GM18861 (cell line): ENCODE data around the gene HSPA12B.

ENCODE experiments used
- ATAC-seq: cut with Tn5 transposase; IDR thresholded peaks from one replicate; pipeline ENCODE4 v1.9.1; 2021; ENCODE audit not compliant: unreplicated experiment

Gene HSPA12B

DNA sequence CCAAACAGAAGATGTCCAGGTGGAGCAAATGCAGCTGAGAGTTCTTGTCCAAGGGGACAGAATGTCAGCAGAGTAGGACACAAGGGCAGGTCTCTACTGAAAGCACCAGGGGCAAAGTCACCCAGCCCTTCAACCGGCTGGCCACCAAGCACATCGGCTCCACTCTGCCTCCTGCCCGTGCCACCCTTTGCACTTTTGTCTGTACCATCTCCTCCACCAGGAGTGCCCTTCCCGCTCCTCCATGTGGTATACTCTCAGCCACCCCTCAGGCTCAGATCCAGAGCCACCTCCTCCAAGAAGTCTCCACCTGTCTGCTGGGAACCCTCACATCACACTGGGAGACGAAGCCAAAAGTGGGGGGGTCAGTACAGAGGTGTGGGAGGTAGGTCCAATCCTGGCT lies 4.1 kb upstream of the HSPA12B start:
- no peak for ATAC-seq

DNA sequence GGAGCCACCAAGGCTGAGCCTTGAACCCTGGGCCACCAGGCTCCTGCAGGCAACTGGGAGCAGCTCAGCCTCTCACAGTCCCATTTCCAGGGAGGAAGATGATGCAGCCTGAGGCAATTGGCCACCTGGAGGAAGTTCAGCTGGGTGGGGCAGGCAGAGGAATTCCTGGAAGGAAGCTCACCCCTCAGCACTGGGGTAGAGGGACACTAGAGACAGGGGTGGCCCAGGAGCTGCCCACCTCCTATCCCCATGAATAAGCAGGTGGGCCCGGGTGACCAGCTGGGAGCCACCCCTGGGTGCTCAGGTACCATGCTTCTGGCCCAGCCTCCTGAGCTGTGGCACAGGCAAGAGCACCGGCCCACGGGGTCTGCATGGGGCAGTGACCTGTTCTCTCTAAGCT lies 3.6 kb upstream of the HSPA12B start:
- ATAC-seq = no peak

DNA sequence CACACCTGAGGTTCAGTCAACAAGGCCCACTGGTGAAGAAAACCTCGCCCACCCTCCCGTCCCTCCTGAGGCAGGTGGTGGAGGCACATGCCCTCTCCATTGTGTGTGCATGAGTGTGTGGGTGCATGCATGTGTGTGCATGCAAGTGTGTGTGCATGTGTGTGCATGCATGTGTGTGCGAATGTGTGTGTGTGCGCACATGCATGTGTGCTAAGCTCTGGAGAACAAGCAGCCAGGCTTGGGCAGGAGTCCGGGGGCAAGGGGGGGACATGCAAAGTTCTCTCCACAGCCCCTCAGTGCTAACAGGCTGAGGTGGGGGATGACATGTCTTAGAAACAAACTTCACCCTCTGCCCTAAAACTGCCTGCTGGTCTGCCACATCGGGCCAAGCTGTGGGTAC lies 3.1 kb upstream of the HSPA12B start:
- no peak for ATAC-seq

DNA sequence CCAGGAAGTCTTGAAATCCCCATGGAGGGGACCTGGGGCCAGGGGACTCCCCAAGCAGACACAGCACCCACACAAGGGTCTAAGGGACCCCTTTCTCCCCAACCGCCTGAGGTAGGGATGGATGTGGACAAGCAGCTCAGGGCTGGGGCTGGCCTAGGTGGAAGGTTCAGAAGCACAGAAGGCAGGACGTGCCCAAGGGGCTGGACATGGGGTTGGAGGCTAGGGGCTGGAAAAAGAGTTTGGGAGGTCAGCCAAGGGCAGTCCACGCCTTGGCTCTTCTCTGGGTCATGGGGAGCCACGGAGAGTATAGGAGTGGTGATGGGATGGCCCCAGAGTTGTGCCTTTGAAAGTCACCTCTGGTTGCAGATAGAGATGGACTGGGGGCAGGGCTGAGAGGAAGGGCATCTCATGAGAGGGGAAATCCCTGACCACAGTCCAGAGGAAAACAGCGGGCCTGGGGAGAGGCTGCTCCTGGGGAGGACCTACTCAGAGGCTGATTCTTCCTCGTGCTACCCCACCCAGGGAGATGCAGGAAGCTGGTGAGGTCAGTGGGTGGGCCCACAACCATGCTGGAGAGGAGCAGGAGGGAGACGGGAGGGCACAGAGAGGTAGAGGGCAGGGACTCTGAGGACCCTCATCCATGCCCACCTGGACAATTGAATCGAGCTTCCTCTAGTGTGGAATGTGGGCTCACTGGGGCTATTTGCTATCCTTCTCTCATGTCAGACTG lies 2.5 kb upstream of the HSPA12B start:
- ATAC-seq = no peak

DNA sequence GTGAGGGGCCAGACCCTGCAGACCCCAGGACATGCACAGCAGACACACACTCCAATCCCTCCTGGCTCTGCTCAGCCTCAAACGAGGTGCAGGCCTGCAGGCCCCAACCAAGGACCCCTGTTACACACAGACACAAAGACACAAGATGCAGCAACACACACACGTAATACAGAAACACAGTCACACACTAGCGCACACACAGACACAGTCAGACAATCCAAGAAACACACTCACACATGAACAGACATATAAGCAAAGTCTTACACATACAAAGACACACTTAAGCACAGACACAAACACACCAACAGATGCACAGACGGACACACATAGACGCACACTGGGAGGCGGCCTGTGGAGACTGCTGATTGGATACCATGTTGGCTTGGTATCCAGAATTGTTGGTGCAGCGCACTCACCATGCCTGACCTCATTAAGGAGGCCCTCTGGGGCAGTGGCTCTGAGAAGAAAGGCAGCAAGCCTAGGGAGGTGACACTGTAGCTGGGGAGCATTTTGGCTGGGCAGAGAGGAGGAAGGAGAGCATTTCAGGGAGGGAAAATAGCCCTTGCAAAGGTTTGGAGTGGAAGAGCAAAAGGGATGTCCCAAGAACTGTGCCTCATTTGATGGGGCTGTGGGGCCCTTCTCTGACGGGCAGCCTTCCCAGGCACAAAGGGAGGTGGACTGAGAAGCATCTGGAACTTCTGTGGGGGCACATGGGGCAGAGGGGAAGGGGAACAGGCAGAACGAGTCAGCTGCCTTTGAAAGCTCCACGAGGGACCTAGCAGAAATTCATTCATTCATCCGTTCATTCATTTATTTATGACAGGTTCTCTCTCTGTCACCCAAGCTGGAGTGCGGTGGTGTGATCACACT lies 1.4 kb upstream of the HSPA12B start:
- no peak for ATAC-seq

DNA sequence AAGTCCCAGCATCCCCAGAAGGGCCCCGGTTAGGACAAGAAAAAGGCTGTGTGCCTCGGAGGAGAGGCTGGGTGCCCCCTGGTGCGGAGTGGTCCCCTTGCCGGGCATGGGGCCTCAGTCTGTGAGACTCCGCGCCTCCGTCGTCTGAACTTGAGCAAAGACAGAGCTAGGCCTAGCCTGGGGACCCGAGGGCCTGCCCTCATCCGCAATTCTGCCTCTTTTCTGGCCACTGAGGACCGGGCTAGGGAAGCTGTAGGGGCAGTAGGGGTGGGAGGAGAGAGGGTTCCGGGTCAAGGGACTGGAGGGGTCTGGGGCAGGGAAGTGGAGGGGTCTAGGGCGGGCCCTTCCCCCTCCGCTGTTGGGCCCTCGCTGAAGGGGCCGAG lies 550 bp upstream of the HSPA12B start:
- no peak for ATAC-seq

DNA sequence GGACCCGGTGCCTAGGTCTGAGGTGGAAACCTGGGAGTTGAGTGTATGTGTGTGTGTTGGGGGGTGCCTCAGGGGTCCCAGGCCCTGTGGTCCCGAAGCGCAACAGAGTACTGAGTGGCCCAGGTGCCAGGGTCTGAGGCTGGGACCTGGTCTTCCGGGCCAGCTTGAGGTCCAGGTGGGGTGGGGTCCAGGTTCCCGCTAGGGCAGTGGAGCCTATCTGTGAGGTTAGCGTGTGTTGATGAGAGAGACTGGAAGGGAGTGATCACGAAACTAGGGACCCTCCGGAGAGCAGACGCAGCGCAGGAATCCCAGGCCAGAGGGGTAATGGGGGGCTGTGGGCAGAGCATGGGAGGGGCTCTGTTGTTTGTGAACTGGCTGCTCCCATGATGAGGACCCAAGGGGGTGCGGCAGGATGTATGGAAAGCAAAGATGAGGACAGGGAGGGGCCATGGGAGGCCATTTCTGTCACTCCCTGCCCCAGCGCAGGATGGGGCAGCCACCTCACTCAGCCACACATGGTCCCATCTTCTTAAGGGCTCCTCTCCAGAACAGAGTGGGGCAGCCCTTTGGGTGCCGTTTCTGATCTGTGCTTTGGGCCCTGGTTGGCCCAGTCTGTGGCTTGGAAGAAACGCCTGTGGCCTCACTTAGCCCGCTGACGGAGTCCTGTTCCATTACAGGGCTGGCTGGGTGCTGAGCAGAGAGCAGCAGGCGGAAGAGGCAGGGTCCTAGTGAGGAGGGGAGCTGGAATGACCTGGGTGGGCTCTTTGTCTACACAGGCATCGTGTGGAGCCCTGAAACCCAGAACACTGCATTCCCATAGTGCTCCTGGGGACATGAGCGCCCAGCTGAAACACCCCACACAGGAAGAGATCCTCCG lies 872 bp downstream of the HSPA12B start:
- ATAC-seq = no peak

DNA sequence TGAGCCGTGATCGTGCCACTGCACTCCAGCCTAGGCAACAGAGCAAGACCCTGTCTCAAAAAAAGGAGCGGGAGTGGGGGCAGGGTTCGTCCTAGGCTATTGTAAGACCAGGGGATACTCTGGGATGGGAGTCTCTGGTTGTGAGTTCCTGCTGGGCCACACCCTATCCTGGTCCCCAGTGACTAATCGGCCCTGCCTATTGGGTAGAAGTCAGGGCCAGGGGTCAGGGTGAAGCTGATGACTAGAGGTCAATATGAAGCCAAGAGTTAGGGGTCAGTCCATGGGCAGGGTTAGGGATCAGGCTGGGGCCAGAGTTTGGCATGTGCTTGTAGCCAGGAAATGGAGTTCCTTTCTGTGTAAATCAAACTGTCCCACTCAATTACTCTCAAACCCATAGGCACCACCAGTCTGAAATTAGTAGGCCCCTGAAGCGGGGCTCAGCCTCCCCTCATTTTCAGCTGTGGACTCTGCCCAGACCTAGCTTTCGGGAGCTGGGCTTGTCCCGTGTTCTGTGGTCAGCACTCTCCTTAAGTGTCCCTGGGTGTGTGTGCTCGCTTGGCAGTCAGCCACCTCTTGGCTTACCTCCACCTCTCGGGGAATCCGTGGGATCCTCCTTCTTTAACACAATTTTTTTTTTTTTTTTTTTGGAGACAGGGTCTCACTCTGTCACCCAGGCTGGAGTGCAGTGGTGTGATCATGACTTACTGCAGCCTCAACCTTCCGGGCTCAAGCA lies 1.8 kb downstream of the HSPA12B start:
- ATAC-seq = no peak

DNA sequence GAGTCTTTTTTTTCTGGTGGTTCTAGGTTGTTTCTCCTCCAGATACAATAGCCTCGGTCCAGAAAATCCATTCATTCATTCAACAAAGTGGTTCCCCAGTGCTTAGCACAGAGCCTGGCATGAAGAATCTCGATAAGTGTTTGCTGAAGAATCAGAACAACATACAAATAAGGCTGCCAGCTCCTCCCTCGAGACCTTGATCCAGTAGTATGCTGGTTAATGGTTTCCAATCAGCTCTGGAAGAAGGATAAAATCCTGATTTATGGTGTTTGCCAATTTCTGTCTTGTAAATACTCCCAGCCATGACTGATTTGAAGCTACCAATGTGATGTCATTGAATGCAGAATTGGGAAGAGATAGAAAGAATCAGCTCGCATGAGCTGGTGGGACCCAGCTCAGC lies 3.3 kb downstream of the HSPA12B start:
- ATAC-seq = no peak

DNA sequence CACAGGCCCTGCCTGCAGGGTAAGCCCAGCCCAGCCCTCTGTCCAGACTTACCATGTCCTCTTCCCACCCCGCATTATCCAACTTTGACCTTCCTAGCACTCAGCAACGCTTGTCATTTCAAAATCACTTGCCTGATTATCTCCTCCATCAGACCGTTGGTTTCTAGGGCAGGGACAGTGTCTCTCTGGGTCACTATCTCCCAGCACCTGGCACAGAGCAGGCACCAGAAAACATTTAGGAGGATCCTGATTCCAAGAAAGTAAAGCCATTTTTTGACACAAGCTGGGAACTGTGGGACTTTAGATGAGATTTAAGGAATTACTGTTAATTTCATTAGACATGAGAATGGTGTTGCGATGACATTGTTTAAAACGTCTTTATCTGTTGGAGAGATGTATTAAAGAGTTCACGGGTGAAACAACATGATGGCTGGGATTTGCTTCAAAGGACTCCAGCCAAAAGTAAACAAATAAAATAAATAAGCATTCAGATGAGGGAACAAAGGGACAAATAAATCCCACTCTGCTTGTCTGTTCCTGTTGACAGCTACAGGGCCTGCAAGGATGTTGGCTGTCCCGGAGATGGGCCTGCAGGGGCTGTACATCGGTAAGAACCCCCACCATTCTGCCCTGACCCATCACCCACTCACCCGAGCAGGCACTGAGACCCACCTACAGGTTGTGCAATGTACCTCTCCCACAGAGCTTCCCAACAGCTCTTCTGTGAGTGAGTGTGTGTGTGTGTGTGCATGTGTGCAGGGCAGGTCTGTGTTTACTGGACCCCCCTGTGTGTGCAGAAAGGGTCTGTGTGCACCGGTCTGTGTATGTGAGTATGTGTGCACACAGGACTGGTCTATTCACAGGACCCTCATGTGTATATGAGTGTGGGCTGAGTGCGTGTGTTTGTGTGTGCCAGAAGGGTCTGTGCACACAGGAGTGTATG lies 5.9 kb downstream of the HSPA12B start:
- no peak for ATAC-seq

DNA sequence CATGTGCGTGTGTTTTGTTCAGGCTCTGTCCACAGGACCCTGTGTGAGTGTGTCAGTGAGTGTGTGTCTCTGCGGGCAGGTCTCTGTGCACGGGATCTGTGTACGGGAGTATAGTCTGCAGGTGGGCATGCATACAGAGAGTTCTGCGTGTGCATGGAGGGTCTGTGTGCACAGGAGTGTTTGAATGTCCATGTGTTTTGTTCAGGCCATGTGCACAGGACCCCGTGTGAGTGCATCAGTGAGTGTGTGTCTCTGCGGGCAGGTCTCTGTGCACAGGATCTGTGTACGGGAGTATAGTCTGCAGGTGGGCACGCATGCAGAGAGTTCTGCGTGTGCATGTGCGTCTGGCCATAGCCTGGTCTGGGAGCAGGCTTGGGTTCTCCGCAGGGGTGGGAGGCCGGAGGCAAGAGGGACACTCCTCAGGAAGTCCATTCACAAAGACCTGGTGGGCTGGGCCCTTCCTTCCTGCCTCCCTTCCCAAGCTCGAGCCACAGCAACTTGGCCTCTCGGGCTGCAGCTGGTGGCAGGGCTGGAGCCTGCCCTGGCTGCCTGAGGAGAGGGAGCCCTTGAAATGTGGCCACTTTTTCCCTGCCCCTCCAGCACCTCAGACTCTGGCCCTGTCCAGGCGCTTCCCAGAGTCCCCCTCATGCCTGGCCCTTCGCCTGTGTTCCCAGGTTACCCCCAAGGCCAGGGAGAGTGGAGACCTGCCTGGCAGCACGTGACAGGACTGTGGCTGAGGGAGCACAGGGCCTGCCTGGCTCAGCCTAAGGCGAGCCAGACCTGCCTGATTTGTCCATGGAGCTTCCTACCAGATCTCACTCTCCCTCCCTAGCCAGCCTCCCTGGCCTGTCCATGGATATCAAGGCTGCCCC lies 6.8 kb downstream of the HSPA12B start:
- no peak for ATAC-seq

DNA sequence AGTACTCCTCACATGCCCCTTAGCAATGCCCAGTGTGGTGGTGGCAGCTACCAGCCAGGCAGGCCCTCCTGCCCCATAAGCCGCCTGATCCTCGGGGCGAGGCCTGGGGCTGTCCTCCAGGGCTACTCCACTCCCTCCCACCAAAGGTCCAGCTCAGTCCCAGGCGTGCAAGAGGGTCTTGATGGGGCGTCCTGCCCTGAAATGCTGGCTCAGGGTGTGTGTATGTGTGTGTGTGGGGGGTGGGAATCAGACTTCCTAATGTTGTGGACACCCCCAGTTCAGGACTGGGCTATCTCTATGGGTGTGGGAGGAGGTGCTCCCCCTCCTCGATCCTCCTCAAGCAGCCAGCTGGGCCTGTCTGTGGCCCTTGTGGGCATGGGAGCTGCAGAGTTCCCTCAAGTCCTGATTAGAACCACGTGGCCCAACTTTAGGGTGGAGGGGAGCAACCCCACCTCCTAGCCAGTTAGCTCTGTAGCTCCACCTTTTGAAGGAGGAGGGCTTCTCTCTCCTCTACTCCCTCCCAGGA lies 7.5 kb downstream of the HSPA12B start:
- no peak for ATAC-seq

DNA sequence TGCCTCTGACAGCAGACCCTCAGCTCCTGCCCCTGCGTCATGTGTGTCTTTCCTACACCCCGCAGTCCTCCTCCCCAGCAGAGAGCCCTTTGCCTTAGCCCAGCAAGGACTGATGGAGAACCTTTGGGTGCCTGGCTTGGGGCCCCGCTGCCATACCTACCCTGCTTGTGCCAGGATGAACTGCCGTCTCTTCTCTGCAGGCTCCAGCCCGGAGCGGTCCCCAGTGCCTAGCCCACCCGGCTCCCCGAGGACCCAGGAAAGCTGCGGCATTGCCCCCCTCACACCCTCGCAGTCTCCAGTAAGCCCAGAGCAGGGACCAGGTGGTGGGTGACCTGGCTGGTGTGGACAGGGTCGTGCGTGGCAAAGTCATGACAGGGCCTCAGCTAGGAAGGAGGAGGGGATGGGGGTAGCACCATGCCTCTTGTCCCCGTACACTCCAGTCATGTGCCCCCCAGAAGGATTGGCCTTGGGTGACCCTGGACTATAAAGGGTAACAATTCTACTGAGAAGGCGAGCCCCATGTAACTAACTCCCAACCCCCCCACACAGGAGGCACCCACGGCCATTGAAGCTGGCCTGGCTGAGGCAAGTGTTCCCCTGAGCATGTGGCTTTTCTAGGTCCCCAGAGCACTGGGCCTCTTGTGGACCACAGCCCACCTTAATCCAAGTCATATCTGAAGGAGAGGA lies 8.3 kb downstream of the HSPA12B start:
- no peak for ATAC-seq

DNA sequence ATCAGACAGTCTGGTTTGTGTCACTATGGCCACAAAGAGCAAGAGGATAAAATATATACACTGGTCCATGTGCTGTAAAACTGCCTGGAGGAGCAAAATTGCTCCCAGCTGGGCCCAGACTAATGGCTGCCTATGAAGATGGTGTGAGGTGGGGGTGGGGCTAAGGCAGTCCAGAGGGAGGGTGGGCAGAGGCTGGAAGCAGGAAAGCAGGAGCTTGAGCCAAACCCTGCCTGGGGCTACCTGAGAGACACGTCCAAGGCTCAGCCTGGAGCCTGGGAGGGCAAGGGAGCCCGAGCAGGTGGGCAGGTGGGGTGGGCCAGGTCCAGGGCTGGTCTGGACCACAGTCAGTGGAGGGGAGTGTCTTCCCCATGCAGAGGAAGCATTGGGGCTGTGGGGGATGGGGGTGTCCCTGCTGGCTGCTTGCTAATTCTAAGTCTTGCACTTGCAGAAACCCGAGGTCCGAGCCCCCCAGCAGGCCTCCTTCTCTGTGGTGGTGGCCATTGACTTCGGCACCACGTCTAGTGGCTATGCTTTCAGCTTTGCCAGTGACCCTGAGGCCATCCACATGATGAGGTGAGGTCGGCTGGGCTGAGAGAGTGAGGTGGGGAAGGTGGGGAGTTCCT lies 9.5 kb downstream of the HSPA12B start:
- ATAC-seq = no peak

DNA sequence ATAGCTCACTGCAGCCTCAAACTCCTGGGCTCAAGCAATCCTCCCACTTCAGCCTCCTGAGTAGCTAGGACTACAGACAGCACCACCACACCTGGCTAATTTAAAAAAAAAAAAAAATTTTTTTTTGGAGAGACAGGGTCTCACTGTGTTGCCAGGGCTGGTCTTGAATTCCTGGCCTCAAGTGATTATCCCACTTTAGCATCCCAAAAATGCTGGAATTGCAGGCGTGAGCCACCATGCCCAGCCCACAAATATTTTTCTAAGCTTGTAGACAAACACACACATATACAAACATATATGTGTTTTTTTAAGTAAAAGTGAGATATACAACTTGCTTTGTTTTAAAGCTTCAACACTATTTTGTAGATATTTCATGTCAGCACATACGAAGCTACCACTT lies 10.8 kb downstream of the HSPA12B start:
- no peak for ATAC-seq

DNA sequence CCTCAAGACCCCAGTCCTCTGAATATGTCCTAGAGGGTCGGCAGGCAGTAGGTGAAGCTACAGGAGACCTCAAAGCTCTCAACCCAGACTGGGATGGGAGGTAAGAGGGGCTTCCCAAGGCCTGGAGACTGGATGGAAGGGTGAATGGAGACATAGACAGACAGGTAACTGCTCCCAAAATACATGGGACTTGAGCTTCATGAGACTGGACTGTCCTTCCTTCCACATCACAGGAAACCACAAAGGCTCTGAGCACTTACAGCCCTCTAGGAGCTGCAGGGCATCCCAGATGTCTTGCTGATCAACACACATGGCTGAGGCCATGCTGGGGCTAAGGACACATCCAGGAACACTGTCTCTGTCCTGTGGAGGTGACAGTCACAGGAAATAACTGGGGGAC lies 11.6 kb downstream of the HSPA12B start:
- ATAC-seq = no peak
